T-helper 9 cell (primary cell): ENCODE results near the gene SLC1A2.

Experiments
- DNase-seq: peaks from one replicate; pipeline ENCODE4 v3.0.0-alpha.2; 2020
- total RNA-seq, 2 donors: gene quantifications; one replicate each; lab custom pipeline; 2026; lab: John Stamatoyannopoulos, UW

SLC1A2 gene
- total RNA-seq, result 0 to 0.07 reads per million in 2 donors

DNA sequence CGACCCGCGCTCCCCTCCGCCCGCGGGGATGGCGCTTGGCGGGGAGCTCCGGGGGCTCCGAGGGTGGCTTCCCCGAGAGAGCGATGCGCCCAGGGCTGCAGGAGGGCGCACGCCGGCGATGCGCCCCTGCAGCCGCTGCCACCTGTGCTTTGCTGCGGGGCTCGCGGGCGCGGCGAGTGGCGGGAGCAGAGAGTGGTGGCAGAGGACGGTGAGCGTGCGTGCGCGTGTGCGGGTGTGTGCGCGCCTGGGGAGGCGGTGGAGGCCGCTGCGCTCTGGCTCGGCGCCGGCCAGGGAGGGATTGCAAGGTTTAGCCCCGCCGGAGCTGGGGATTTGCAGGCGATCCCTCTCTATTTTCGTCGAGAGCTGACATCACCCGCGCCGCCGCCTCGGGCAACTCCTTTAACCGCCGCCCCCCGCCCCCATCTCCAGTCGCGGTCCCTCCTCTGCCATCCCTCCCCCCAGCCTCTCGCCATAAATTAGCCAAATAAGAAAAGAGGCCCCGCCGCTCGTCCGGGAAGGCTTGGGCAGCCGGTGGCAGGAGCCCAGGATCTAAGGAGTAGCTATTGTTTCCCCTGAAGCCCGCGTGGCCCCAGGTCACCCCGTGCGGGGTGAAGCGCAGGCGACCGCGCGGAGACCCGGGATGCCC, at the start of gene SLC1A2:
Gene SLC1A2 (minus strand): TSS at position 375 of the 646 bp plus-strand sequence. CDS start 592 bp downstream, outside the sequence.
- no peak for DNase-seq

DNA sequence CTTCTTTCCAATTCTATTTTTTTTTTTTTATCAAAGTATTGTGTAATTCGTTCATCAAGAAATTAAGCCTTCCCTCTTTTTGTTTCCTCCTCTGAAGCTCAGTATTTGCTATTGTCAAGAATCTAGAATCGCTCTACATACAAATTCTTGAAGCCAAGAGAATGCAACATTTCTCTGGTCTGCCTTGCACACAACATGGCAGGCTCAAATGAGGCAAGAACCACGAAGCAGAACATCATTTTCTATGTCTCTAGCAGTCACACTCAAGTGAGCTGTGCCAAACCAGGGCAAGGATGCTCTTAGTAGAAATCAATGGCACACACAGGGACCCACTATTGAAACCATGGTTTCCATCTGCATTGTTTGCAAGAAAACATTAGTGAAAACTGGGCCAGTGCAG, 46.7 kb upstream of the SLC1A2 start:
- DNase-seq, result no peak

DNA sequence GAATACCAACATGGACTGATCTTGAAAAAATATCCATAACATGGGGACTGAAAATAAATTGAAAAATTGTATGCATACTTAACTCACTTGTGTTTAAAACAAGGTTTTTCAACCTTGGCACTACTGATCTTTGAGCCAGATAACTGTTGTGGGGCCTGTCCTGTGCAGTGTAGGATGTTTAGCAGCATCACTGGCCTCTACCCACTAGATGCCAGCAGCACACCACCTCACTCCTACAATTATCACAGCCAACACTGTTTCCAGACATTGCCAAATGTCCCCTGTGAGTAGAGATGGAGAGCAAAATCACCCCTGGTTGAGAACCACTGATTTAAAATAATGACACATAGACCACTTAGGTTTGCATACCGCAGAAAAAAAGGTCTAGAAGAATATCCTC, 45.0 kb upstream of the SLC1A2 start:
- no peak for DNase-seq

DNA sequence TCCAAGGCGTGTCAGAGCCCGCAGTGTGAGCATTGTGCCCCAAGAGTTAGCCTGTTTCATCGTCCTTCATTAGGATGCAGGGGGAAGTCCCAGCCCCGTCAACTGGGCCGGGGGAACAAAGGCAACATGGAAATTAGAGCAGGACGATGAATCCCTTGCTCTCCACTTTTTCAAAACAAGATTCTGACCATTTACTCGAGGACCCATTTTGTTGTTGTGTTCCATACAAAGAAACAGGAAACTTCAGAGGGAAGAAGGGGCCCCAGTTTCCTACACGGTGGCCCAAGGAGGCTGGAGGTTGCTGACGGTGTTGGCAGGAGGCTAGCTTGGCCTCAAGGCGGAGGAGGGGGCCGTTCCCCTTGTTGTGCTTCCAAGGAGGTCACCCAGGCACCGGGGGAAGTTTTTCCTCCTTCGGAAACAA, 44.0 kb upstream of the SLC1A2 start:
- DNase-seq, result no peak

DNA sequence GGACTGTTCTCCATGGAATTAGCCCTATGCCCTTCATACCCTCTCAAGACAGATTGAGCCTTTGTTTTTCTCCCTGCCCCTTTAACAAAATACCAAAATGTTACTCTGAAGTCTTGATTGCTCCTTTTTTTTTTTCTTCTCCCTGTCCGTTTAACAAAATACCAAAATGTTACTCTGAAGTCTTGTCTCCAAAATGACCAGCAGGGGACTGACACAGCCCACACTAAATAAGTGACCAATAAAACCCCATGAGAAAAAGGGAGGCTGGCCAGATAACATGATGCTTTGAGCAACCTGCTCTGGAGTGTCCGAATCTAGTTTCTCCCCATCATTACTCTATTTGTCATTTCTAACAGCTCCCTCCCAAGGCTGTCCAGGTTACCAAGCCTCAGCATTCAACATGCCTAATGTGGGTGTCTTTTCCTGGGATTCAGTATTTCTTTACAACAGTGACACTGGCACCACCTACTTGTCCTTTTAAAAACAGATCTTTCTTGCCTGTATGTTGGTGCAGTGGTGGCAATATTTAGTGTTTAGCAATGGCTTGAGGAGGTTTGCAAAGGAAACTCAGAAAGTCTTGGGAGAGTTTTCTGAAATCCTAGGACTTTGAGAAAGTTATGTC, 42.7 kb upstream of the SLC1A2 start:
- DNase-seq, result no peak

DNA sequence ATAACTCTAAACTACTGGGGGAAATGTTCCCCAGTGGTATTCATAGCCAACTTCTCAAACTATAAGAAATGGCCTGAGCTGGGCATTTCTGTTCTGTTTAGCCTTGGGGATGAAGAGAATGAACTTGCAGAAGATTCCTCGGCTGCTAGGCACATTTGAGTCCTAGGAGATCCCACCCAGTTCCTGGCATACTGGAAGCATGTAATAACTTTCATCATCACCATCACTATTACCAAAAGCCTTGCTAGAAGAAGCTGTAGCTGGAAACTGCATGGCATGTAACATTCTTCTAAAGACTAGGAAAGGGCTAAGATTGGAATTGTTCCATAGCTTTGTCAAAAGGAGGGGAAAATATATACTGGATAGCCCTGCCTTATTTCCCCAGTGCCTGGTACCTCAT, 40.1 kb upstream of the SLC1A2 start:
- DNase-seq, result no peak

DNA sequence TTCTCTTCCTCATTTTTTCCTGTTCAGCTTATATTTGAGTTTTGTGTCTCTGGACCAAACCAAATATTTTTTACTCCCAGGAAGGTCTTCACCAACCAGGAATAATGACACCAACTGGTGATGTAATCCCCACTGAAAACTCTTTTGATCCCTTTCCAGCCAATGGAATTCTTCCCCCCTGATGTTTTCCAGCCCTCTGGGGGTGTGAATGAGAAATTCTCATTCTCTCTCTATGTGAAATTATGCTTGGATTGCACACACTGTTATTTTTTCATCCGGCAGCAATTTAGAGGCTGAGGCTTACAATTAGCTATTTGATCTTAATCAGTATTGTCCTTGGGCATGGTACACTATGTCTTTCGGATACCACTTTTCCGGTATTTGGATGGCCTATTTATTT, 39.5 kb upstream of the SLC1A2 start:
- no peak for DNase-seq

DNA sequence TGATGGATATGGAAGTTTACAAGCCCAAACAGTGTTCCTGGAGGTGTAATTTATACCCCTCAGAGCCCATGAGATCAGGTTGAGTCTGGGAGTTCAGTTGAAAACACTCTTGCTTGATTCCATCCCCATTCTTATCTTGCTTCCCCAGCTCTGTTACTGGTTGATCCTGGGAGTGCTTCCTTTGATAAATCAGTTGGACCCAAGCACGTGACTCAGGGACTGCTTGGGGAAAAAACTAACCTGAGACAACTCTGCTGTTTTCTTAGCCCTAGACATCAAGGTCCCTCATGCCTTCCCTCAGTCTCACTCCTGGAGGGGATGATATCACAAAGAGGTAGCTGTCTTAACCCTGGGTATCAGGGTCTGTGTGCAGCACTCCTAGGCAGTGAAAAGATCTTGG, 35.0 kb upstream of the SLC1A2 start:
- DNase-seq, result no peak

DNA sequence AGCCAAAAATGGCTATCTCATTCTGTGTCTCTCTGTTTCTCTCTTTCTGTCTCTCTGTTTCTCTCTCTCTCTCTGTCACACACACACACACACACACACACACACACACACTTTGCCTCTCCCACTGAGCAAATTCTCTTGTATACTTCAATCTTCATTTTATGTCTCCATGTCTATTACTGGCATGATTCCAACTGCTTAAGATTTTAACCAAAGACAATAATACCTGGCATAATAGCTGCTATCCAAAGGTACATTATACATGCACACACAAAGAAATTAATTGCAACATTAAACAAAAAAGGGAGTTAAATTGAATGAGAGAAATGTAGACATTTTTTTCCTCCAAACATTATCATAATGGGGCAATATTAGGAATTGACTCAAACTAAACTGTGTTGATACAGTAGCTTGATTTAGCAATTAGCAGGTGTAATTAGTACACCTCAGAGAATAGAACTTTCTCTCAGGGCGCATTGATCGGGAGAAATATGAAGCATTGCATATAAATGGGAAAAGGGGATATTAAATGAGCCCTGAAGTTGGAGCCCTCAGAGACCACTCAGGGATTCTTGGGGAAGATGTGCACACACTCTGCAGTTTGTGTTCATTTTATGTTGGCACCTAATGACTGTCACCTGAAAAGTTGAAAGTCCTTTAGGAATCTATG, 17.4 kb upstream of the SLC1A2 start:
- no peak for DNase-seq

DNA sequence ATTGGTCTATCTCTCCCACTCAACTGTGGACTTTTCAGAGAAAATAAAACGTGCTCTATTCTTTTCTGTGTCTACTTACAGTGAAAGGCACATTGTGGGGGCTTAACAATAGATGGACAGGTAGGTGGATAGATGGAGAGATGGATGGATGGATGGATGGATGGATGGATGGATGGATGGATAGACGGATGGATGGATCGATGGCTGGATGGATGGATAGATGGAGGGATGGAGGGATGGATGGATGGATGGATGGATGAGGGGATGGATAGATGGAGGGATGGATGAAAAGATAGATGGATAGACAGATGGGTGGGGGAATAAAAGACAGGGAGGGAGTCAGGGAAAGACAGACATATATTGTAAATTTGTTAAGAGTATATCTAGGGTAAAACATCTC, 14.2 kb upstream of the SLC1A2 start:
- DNase-seq, result no peak

DNA sequence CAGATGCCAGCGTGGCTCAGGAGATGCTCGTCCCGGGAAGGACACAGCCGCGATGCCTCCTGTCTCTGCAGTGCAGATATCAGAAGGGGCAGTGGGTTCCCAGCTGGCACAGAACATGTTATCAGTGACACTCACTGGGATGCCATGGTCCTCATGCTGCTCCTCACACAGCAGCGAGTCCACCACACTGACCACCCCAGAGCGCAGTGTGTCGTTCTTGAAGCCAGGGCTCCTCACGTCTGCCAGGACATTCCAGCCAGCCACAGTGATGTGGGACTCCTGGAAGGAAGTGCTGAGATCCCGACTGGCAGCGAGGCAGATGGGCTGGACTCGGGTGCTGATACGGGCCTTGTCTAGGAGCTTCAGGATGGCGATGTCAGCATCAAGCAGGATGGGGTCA, 13.1 kb upstream of the SLC1A2 start:
- DNase-seq, result no peak

DNA sequence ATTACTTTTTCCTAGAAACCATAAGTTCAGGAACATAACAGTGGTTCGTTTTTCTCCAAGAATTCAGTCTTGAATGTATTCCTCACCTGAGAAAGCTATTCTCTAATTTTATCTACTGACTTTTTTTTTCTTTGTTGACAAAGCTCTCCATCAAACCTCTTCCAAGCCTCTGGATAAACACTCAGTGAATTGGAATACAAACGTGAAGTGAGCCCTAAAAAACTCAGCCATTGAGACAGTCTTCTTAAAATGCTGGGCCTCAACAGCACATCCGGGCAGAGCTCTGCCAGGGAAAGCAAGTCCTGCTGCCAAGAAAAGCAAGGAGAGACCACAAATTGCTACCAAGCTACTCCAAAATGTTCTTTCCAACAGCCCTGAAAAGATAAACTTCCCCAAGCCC, 7.7 kb upstream of the SLC1A2 start:
- DNase-seq, result no peak

DNA sequence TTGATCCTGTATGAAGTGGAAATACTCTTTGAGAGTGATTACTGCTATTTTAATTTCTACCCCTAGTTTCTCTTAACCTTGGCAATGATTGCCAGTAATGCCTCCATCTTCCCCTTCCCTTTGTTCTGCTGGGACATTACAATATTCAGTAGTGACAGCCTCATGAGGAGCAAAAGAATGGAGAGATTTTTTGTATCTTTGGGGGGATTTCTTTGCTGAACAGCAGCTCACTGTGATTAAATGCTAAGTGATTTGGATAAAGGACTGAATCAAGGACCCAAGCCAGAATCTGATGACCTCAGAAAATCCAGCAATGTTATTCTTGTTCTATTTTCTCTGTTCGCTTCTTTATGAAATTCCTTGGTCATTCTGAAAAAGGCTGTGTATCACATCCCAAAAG, 7.0 kb upstream of the SLC1A2 start:
- no peak for DNase-seq

DNA sequence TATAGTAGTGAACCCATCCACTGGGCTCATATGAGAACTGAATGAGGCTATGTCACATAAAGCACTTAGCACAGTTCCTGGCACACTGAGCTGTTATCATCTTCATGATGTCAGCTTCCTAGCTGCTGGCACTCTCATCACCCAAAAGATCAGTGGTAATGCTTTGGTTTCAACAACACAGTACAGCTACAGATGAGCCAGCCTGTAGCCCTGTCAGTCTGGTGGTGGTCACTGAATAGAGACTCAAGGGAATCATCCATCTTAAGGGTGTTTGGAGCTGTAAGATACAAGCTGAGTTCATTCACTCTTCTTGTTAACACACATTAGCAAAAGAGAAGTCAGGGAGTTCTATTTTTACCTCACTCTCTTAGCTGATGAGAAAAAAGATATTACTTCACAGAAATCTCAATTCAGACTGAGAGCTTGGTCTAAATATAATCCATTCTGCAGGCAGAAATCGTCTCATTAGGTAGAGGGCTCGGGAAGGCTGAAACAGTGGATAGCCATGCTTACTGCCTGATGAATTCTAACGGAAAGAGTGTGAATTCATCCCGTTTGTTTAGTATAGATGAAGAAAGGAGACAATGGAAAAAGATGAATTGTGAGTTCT, 6.3 kb upstream of the SLC1A2 start:
- no peak for DNase-seq

DNA sequence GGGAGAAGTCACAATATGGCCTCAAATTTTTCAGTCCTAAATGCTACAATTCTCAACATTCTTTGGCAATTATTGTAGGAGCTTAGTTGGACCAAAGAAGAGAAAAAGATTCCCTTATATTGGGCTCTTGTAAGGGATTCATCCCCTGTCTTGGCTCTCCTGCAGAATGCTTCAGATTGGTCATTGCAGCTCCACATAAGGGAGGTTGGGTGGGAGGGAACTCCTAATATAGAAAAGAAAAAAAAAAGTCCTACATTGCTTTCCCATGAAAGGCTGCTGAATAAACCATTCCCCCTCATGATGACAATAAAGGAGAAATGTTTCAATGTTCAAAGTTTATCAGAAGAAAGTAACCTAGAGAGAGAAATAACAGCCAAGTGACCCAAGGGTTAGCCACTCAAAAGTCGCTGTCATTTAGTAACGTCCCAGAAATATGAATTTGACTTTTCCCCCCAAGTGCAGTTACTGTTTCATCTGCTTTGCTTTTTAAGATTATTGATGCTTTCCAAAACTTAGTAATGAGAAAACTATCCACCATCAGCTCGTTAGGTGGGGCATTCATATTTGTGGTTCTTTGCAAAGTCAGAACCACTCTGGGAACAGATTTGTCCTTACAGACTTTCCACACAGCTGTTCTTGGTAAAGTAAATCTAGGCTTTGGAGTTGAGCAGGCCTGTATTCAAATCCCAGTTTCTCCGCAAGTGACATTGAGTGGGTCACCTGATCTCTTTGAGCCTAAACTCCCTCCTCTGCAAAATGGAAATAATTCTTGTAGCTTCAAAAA, 5.0 kb upstream of the SLC1A2 start:
- DNase-seq, result no peak

DNA sequence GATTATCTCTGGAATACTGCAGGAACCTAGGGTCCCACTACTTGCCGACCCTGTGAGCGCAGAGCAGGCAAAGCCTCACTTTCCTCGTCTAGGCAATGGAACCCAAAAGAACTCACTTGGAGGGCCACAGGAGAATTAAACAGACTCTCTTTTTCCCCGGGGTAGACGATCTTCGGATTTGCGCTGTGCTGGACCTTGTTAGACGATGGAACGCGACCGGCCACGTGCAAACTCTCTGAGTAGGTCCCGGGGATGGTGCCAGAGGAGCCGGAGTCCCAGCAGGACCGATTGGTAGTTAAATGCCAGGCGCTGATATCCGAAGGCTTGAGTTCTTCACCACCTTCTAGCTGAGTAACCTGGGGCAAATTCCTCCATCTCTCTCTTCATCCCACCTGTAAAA, 1.0 kb upstream of the SLC1A2 start:
- no peak for DNase-seq

DNA sequence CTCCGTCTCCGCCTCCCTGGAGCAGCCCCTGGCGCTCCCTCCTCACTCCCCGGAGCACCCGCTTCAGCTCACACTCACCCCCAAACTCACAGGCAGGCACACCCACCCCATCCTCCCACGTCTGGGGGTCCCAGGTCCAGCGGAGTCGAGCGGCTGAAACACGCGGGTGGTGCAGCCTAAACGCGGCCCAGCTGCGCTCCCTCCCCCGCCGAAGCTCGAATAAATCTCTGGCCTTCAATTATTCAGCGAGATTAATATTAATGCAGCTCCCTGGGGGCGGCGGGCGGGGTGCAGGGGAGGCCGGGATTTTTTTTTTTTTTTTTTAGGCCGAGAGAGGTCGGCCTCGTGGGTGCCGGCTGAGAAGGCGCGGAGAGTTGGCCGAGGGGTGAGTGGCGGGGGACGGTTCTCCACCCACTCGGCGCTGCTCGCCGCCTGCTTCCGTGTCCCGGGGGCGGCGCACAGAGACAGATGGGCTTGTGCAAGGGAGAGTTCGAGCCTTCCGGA, 524 bp upstream of the SLC1A2 start:
- DNase-seq, result no peak

DNA sequence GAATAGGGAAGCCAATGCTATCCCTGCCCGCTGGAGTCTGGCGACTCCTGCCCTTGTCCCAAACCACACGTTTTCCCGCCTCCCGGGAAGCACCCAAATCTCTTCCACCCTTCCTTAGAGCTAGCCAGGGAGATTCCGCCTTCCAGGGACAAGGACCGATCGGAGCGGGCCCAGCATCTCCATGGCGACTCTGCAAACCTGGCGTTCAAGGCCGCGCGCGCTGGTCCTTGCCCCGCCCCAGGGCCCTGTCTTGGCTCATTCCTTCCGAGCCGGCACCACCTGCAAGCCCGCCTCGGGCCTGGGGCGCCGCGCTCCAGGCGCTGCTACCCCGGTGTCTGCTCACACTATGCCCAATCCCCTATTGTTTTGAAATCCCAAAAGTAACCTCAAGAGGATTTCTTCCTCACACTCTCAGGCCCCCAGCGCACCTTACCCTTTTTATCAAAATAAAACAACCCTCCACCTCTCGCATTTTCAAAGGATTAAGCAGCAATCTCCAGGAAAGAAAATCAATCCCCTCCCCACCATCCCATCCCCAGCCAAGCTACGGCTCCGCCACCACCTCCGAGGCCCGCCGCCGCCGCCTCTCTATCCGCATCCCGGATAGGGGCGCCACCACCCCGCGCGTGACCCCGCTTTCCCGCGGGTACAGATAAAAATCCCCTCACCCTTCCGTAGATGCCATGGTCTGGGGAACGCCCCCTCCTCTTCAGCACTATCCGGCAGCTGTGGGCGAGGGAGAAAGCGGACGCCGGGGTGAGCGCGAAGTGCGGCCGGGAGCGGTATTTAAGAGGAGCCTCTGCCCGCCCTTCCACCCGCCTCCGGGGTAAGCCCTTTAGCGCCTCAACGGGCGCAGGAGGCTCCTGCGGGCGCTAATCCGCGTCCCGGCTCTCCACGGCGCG, 825 bp downstream of the SLC1A2 start:
- DNase-seq, result no peak

DNA sequence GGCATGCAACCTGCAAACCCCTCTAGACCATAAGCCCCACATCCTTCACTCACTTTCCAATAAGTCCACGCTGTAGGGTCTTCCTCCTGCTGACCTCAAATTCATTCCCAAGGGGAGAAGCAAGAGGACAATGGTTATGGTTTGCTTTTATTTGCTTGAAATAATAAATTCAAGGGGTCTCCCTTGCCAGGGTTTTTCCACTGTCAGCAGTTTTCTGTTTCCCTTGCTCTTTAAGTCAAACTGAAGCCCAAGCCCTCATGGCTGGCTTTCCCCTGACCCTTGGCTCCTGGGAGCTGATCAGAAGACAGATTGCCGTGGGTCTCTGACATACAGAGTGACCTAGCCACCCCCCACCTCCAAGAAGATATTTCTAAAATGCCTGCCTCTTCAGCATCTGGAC, 3.9 kb downstream of the SLC1A2 start:
- no peak for DNase-seq

DNA sequence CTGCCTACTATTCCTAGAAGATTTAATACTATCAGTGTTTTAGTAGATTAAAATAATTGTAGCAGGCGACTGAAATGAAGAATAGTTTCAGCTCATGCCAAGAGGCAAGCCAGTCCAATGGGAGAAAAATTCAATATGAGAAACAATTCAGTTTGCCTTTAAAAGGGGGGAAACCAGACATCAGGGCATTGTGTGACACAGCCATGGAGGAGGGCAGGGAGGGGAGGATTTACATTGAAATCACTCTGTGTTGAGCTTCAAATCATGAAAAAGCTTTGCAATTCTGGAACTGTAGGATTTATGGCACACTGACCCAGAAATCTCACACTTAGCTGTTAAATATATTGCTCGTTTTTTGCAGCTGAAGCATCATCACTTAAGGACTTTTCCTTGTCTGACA, 4.6 kb downstream of the SLC1A2 start:
- DNase-seq, result no peak

DNA sequence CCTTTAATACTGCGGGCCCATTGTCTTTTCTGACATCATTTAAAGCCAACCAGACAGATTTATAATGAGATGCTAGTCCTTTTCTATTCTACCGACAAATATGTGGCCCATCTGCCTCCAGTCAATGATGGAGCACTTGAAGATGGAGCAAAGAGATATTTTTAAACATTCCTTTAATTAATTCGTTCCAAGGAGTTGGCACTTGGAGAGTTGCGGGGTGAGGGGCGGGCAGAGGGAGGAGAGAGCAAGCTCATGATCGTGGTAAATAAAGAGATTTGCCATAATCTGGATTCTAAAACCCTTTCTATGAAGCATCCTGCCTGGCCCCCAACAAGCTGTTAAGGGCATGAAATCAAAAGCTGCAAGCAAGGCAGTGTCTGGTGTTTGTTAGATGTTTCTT, 5.0 kb downstream of the SLC1A2 start:
- no peak for DNase-seq

DNA sequence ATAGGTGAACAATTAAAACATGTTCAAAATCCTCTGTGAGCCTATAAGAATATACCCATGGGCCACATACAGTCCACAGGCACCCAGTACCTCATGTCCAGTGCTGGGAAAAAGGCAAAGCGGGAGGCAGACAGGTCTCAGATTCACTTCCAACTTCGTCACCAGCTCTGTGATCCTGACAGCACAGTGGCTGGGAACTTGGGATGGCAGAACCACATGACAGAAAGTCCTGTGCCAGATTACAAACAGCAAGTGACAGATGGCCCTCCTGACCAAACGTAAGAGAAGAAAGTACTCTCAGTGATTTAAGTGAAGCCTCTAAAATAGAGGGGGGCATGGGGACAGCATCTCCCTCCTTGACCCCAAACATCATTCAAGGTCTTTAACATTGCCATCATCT, 5.8 kb downstream of the SLC1A2 start:
- DNase-seq, result no peak
